ENCODE data around the gene ST7. TPM values are rescaled to one million over a fixed set of nuclear protein-coding genes. Genes with fewer than 3 reads are reported as not detected.
"Not testable (repeated sequence)": the region's sequence is repeated elsewhere in the genome, so short reads cannot be mapped to it uniquely, and the experiment has no call there.

Gene ST7
- polyA plus RNA-seq, 4 donors, result 24.0 to 27.5 (median 26.1) TPM

DNA sequence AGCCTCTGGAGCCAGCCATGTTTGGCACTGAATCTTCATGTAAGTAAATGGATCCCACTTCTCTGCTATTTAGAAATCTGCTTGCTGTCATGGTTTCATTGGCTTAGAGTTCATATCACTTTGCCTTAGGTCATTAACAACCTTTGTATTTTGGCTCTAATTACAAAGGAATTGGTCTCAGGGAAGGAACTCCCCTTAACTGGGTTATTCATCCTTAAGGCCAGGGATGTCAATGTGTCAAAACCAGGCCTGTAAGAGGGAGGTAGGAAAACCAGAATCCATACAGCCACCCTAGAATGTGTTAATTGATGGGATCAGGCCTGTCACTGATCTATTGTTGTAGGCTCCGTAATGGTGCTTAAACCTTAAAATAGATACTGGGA is 67.3 kb downstream of the ST7 start:
- no peak for DNase-seq (ENCODE audit: low read depth in 4 of 4, low spot score in 2 of 4)

DNA sequence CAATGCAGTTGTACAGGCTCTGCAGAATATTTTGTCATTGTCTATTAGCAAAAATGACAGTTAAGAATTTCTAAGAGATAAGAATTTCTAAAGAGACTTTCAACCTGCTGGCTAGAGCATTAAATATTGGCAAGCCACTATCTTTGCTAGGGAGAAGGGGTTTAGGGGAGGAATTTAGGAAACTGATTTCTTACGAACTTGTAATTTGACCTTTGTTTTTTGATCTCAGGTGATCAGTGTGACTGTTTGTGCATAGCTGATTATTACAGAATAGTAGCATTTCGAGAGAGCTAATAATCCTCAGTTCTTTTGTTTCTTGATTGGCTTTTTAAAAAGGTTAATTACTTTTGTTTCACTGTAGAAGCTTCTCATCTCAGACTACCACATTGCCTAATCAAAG is 68.1 kb downstream of the ST7 start:
- DNase-seq (ENCODE audit: low read depth in 4 of 4, low spot score in 2 of 4), result no peak

DNA sequence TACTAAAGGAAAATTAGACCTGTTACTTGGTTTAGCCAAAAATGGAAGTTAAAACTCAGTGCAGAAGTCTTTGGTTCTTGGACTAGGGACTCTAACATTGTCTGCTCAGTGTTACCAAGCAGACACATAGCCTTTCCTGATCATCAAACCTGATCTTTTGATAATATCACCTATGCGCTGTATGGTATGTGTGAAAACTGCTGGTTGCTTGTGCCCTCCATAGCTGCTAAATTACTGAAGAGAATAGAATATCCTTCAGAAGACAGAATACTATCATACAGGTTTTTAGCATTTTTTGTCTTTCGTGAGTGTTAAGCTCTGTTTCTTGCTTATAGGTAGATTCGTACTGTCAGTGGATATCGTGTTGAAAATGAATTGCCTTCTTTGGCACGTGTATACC is 68.7 kb downstream of the ST7 start:
- no peak for DNase-seq (ENCODE audit: low read depth in 4 of 4, low spot score in 2 of 4)

DNA sequence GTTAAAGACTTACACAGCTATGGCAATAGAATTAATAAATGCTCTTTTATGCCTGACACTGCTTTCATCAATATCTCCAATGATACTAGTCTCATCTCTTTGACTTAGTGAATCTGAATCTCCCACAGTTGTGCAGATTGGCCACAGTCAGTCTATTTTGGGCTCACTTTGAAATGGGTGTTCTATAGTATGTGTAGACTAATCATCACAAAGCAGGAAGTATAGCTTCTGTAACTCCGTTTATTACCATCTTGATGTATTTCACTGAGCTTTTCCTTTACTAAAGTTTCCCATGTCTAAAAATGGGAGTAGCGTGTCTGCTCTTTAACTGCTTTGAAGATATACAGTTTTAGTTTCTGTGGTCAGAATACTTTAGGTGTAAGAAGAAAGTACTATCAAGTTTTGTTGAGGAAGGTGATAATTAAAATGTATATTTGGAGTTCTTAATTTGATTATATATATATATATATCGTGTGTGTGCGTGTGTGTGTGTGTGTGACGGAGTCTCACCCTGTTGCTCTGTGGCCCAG is 70.1 kb downstream of the ST7 start:
- no peak for DNase-seq (ENCODE audit: low read depth in 4 of 4, low spot score in 2 of 4)

DNA sequence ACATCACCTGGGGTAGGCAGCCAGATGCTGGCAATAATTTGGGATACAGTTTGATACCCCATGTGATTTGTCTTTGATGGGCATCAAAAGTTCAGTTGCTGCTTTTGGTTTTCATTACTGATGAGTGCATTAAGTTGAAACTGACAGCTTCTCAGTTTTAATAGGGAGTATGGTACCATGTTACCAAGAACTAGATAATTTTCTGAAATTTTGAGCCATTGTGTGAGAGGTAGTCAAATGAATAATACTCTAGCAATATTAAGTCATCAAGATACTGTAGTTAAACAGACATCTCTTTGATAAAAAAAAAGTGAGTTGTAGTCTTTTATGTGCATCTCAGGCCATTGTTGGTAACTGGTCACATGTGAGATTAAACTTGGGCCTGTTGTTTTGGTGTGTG is 71.5 kb downstream of the ST7 start:
- no peak for DNase-seq (ENCODE audit: low read depth in 4 of 4, low spot score in 2 of 4)

DNA sequence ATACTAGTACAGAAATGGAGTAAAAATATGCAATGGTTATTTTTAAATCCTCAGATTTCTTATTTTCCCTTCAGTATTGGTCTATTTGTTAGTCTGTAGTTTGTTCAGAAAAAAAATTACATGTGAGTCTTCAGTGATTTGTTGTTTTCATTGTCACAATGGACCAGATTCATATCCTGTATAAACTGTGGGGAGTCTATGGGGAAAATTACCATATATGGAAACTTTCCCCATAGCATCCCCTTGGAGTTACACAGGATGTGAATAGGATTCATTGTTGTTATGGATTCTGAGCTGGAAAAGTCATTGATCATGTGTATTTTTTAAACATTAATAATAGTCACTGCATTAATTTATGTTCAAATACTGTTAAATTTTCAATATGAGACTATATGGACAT is 72.6 kb downstream of the ST7 start:
- DNase-seq (ENCODE audit: low read depth in 4 of 4, low spot score in 2 of 4), result no peak

DNA sequence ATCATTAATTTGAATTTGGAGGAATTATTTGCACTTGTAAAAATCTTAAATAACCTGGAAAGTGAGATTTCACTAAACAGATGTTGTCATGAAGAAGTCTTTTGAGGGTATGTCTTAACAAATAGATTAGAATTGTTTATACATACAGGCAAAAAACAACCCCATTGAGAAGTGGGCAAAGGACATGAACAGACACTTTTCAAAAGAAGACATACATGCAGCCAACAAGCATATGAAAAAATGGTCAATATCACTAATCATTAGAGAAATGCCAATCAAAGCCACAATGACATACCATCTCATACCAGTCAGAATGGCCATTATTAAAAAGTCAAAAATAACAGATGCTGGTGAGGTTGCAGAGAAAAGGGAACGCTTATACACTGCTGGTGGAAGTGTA is 77.0 kb downstream of the ST7 start:
- not testable (repeated sequence) for DNase-seq (ENCODE audit: low read depth in 4 of 4, low spot score in 2 of 4)

DNA sequence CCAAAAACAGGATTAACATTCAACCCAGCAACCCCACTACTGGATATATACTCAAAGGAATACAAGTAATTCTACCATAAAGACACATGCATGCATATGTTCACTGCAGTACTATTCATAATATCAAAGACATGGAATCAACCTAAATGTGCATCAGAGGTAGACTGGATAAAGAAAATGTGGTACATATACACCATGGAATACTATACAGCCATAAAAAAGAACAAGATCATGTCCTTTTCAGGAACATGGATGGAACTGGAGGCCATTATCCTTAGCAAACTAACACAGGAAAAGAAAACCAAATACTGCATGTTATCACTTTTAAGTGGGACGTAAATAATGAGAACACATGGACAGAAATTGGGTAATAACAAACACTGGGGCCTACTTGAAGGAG is 77.5 kb downstream of the ST7 start:
- not testable (repeated sequence) for DNase-seq (ENCODE audit: low read depth in 4 of 4, low spot score in 2 of 4)

DNA sequence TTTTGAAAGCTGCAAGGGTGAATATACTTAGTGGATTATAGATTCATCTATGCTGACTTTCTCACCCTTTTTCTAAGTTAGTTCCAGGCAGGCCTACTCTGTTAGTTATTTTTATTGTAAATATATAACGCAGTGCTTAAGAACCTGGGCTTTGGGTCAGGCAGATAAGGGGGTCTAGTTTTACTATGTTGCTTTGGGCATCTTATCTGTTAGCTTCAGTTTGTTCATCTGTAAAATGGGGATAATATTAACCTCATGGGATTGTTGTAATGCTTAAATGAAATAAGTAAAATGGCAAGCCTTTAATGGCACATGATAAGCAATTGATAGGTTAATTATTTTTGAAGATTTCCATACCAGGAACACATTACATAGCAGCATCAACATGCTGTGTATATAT is 79.5 kb downstream of the ST7 start:
- DNase-seq (ENCODE audit: low read depth in 4 of 4, low spot score in 2 of 4), result no peak

DNA sequence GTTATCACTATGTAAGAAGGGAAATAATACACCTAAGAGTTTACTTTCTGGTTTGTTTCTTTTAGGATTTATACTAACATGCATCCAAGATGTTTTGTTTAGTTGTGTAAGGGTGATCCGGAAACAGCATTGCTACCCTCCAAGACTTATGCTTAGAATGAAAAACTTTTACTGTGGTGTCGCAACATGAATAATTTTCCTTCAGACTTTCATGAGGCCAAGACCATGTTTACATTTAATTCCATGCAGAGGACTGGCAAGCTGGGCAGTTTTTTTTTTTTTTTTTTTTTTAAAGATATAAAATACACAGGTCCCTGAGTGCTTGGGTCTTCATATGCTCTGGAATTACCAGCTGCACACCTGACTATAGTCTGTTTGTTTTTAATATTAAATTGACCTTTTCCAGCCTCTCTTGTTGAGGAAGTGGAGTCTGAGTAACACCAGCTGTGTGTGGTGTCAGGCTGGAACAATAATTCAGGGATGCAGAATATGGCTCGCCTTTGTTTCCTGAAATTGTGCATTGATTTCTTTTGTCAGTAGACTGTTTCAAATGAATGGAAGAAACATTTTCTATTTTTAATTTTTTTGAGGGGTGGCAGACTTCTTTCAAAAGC is 81.7 kb downstream of the ST7 start:
- DNase-seq (ENCODE audit: low read depth in 4 of 4, low spot score in 2 of 4), result no peak

DNA sequence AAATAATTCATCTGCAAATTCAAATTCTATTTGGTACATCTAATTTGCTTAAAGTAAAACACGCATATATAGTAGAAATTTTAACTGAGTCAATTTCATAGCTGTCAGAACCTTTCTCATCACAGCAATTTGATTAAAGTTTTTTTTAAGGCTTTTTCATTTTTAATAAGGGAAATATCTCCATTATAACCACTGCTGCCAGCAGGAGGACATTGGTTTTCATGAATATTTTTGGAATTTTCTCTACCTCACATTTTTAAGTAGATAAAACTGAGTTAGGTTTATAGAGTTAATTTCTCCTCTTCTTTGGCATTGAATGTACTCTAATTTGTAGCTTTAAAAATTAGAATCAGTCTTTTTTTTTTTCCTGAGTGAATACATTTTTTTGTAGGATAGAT is 82.2 kb downstream of the ST7 start:
- no peak for DNase-seq (ENCODE audit: low read depth in 4 of 4, low spot score in 2 of 4)

DNA sequence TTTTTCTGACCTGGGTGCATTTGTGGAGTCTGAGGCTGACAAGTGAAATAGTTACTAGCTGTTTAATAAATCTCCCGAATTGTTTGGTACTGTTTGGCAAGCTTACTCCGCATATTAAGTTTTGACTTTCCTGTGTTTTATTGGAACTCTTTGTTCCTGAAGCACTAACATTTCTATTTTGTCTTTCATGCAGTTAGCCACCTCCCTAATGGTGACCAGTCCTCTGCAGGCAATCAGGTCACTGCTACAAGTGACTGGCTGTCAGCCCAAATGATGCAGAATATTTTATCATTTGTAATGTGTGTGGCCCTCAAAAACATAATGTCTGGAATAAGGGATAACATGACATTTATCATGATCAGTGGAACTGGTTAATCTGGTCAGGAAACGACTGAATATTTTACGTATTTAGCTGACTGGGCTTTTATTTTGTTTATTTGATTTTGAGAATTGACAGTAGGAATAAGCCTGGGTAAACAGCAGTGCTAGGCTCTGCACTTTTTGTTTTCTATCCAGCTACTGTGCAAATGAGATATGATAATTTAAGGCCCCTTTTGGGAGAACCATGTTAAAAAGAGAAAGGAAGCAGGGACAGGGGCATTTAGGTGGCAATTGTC is 82.9 kb downstream of the ST7 start:
- no peak for DNase-seq (ENCODE audit: low read depth in 4 of 4, low spot score in 2 of 4)

DNA sequence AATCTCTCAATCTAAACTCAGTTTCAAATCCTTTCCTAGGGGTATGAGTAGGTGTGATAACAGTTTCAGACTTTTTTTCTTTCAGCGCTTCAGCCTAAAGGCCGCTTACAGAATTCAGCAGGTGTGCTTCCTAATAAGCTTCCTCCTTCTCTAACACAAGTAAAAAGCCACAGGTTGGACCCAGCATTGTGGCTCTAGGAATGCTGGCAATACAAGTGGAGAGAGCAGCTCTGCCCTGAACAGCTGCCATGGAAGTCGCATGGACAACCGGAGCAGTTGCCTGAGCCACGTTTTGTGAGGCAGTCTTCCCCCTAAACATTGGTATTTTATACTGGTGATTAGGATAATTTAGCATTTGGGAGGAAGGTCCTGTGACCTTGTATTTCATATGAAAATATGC is 83.5 kb downstream of the ST7 start:
- no peak for DNase-seq (ENCODE audit: low read depth in 4 of 4, low spot score in 2 of 4)

DNA sequence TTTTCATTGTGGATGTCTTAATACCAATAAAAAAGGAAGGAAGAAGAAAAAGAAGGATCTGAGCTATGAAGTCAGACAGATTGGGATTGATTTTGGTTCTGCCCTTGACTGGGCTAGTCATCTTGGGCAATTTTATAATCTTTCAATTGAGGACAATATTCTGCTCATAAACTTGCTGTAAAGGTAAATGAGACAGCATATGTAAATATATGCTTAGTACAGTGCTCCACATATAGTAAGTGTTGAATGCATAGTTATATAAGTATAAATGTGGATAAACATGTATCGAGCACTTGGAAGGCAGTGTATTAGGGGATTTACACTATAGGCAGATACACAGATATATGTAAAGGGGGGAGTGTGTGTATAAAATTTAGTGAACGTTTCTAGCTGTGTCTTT is 85.1 kb downstream of the ST7 start:
- DNase-seq (ENCODE audit: low read depth in 4 of 4, low spot score in 2 of 4), result no peak

DNA sequence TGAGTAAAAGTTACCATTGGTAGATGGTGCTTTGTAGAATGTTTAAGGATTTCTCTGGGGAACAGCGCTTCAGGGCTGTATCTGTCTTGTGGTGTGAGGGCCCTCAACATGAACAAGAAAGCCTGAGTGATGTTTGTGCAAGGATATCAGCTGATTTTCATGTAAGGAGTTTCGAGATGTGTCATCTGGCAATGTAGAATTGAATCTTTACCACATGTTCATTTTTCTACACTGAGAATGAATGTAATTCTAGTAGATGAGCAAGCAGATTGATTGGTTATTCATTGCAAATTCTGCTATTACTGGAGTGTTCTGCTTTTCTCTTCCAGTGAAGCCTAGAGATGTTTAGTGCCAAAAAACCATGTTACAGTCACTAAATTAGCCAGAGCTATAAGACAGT is 87.7 kb downstream of the ST7 start:
- no peak for DNase-seq (ENCODE audit: low read depth in 4 of 4, low spot score in 2 of 4)

DNA sequence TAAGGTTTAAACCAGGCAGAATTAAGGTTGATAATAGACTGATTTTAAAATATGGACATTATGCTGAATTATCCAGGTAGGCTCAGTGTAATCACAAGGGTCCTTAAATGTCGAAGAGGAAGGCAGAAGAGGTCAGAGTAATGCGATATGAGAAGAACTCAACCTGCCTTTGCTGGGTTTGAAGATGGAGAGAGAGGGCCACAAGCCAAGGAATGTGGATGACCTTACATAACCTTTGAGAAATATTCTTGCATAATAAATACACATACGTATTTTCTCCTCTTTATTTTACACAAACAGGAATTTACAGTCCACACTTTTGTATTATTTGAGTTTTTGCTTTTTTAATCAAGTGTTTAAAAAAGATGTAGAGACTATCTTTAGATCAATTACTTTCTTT is 88.5 kb downstream of the ST7 start:
- no peak for DNase-seq (ENCODE audit: low read depth in 4 of 4, low spot score in 2 of 4)

DNA sequence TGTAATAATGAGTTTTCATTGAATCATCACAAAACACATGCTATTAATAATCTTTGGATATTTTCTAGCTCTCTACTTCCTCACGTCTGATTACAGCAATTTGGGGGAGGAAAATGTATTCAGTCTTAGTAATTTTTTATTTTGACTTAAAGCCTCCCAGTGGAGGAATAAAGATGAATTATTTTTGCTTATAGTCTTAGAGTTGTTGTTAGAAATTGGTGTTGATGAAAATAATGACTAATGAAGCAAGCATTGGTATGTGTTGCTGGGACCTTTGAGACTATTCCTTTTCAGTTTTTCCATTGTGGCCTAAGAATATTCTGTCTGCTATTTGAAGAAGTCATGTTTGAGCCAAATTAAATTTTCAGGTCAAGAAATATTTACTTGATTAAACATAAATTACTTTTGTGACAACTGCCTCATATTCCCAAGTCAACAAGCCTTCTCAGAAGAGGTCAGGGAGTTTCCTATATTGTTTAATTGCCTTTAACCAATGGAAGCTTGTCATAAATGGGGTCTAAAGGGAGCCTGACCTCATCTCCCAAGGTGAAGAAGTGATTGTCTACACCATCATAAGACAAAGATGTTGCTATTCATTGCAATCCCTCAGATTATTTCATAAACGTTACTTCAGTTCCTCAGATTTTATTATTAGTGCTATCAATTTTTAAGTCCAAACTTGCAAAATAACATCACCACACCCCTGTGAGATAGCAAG is 90.0 kb downstream of the ST7 start:
- DNase-seq (ENCODE audit: low read depth in 4 of 4, low spot score in 2 of 4), result no peak

DNA sequence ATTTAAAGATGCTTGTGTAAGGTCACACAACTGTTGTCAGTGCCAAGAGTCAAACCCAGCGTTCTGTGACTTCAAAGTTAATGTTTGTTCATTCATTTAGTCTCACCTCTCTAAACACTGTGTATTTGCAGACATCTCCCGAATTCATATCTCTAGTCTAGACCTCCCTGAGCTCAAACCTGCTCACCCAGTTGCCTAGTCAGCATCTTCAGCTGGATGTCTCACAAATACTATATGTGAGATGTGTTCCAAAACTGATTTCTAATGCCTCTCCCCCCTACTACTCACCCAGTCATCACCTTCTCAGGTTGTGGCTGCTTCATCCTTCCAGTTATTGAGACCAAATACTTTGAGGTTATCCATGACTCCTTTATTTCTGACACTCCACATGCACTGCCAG is 91.4 kb downstream of the ST7 start:
- no peak for DNase-seq (ENCODE audit: low read depth in 4 of 4, low spot score in 2 of 4)

DNA sequence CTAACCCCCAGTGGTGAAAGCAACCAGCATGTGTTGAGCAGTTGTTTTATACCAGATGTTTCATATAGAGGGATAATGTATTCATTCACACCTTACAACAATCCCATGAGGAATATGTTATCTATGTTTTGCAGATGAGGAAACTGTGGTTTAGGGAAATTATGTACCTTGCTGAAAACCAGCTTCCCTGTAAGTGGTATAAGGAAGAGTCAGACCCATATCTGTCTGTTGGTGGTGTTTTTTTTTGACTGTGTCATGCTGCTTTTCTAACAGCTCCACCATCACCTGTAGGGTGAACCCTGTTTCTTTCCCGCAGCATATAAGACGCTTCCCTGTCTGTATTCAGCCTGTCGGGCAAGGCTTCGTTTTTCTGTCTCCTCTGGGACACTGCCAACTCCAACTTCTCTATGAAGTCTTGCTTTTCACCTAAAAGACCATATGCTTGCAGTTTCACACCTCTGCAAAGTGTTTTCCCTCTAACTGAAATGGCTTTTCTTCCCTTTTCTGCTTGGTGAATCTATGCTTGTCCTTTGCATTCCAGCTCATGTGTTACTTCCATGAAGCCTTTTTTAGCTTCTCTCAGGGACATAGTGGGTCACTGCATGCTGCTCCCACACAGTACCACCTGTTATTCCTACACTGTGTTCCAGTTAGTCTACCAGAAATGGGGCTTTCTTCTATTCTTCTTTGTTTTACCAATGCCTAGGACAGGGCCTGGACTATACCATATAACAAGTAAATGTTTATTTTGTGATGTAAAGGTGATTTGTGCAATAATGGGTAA is 92.8 kb downstream of the ST7 start:
- DNase-seq (ENCODE audit: low read depth in 4 of 4, low spot score in 2 of 4), result no peak

DNA sequence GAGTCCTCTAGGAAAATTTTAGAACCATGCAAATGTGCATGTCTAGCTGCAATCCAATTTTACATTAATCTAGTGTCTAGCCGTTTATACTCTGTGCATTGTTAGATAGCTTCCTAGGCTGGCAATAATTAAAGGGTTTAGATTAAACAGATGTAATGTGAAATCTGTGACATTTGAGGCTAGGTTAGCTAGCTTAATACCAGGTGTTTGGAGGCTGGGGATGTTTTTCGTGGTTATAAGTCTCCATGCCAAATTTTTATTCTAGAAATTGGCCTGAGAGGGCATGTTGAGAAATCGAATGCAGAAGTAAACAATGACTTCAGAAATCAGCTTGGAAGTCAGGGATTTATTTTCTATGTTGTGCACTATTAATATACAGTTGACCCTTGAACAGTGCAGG is 94.2 kb downstream of the ST7 start:
- no peak for DNase-seq (ENCODE audit: low read depth in 4 of 4, low spot score in 2 of 4)

DNA sequence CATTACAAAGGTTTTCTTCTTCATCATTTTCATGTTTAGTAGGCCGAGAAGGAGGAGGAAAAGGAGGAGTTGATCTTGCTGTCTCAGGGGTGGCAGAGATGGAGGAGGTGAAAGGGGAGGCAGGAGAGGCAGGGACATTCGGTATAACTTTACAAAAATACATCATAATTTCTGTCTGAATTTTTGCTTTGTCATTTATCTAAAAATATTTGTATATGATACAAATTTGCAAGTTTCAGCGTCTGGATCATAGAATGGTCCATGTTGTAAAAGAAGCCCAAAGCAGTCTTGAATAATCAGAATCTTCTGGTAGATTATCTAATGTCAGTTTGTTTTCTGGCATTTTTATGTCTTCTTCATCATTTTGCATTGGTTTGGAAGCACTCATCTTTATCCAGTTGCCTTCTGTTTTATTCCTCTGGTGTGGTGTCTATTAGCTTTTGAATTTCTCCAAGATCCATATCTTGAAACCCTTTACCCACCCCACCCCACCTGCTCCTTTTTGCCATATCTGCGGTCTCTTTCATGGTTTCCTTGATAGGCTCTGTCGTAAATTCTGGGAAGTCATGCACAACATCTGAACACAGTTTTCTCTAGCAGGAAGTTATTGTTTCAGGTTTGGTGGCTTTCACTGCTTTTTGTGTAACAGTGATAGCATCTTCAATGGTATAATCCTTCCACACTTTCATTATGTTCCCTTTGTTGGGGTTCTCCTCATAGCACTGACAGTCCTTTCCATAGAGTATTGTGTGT is 95.0 kb downstream of the ST7 start:
- DNase-seq (ENCODE audit: low read depth in 4 of 4, low spot score in 2 of 4), result no peak
